Hepatocyte (in vitro differentiated cells): ENCODE measurements around the gene PCDHB11. TPM values are rescaled to one million over a fixed set of nuclear protein-coding genes. Genes with fewer than 3 reads are reported as not detected.
"Not testable (repeated sequence)": the region's sequence is repeated elsewhere in the genome, so short reads cannot be mapped to it uniquely, and the experiment has no call there.

ENCODE experiments used
- DNase-seq: peaks from one replicate; pipeline ENCODE4 v3.0.0-alpha.2; 2016; ENCODE audit warnings: low spot score
- H2AFZ ChIP-seq: fragments of 200-600 bp; sonication (generic); 2 replicates; pipeline ENCODE4 v1.6.0; 2016; ENCODE audit warnings: antibody characterized with exemption, mild to moderate bottlenecking
- H3K27ac ChIP-seq: fragments of 200-600 bp; sonication (generic); 2 replicates; pipeline ENCODE4 v1.5.1; 2016; ENCODE audit warnings: mild to moderate bottlenecking
- H3K27me3 ChIP-seq: fragments of 200-600 bp; sonication (generic); 2 replicates; pipeline ENCODE4 v1.6.1; 2016
- H3K36me3 ChIP-seq: fragments of 200-600 bp; sonication (generic); replicated peaks from 2 replicates; pipeline ENCODE4 v1.5.1; 2016; ENCODE audit warnings: low read depth; ENCODE audit not compliant: insufficient read depth
- H3K4me1 ChIP-seq: fragments of 200-600 bp; sonication (generic); 2 replicates; pipeline ENCODE4 v1.5.1; 2016; ENCODE audit warnings: mild to moderate bottlenecking, moderate library complexity; ENCODE audit not compliant: insufficient read depth
- H3K4me2 ChIP-seq: fragments of 200-600 bp; sonication (generic); 2 replicates; pipeline ENCODE4 v1.6.0; 2016
- H3K4me3 ChIP-seq: fragments of 200-600 bp; sonication (generic); 2 replicates; pipeline ENCODE4 v1.5.1; 2016; ENCODE audit warnings: mild to moderate bottlenecking
- H3K79me2 ChIP-seq: fragments of 200-600 bp; sonication (generic); 2 replicates; pipeline ENCODE4 v1.6.0; 2017; ENCODE audit warnings: mild to moderate bottlenecking
- H3K9me2 ChIP-seq: fragments of 200-600 bp; sonication (generic); replicated peaks from 2 replicates; pipeline ENCODE4 v1.6.0; 2017; ENCODE audit warnings: mild to moderate bottlenecking; ENCODE audit not compliant: insufficient read depth
- H3K9me3 ChIP-seq: fragments of 200-600 bp; sonication (generic); 2 replicates; pipeline ENCODE4 v1.5.1; 2016; ENCODE audit warnings: low read depth, mild to moderate bottlenecking
- H4K20me1 ChIP-seq: fragments of 200-600 bp; sonication (generic); 2 replicates; pipeline ENCODE4 v1.6.0; 2016; ENCODE audit warnings: mild to moderate bottlenecking; ENCODE audit not compliant: insufficient read depth, poor library complexity, severe bottlenecking
- EZH2 ChIP-seq: fragments of 200-600 bp; sonication (generic); IDR thresholded peaks from 2 replicates; pipeline ENCODE4 v1.6.1; 2016; ENCODE audit warnings: antibody characterized with exemption, mild to moderate bottlenecking, borderline replicate concordance
- EZH2phosphoT487 ChIP-seq: fragments of 200-600 bp; sonication (generic); IDR thresholded peaks from one replicate; pipeline ENCODE4 v1.6.1; 2018; ENCODE audit warnings: antibody characterized with exemption, mild to moderate bottlenecking, low read depth, moderate library complexity; ENCODE audit not compliant: unreplicated experiment, severe bottlenecking
- WGBS: methylation state at CpG from one replicate; pipeline ENCODE4 v1.1.6; 2016; ENCODE audit warnings: low lambda C conversion rate; ENCODE audit errors: missing lambda C conversion rate; 5-methylcytosine and 5-hydroxymethylcytosine counted together
- polyA plus RNA-seq: library from polyadenylated mRNA; unstranded; fragments of >200 nt; fragmentation: Nextera tagmentation; extraction: Ambion mirVana; gene quantifications from 2 replicates; pipeline ENCODE4 v1.2.1, GENCODE V29; 2016
- total RNA-seq: library from RNA; depleted of rRNA; stranded (reverse); fragments of >200 nt; gene quantifications from 2 replicates; pipeline ENCODE4 v1.2.3, GENCODE V29; 2014
- TF ChIP-seq, protein P1 (sequence below): fragments of 200-600 bp; sonication (generic); IDR thresholded peaks from 2 replicates; pipeline ENCODE4 v1.5.1; 2016; ENCODE audit warnings: antibody characterized with exemption, mild to moderate bottlenecking; ENCODE audit not compliant: poor library complexity

Gene PCDHB11
- total and polyA plus RNA-seq, 2 experiments from 2014 or later: 1.8 to 2.1 TPM

DNA sequence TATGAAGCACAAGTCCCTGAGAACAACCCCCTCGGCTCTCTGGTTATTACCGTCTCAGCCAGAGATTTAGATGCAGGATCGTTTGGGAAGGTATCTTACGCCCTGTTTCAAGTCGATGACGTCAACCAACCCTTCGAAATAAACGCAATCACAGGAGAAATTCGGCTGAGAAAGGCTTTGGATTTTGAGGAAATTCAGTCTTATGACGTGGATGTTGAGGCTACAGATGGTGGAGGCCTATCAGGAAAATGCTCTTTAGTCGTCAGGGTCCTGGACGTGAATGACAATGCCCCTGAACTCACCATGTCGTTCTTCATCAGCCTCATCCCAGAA is 48.5 kb upstream of the PCDHB11 start:
- Histone ChIP-seq H4K20me1 (no peaks in the 10 kb centered on the region), H3K9me2 (no peaks in the 10 kb centered on the region), H3K36me3 (no peaks in the 10 kb centered on the region), H3K4me3 (no peak overlapping the region), H3K27ac (no peak overlapping the region), H3K79me2 (no peaks in the 10 kb centered on the region), H3K27me3 (no peaks in the 10 kb centered on the region), H3K4me2 (no peak overlapping the region), H2AFZ (no peak overlapping the region), H3K4me1 (no peaks in the 10 kb centered on the region), H3K9me3 (peaks cover 14% of the 10 kb centered on the region)
- 94% methylated on average over 13 of the region's 13 CpGs for WGBS
- DNase-seq: no peak
- TF ChIP-seq, protein P1, sequence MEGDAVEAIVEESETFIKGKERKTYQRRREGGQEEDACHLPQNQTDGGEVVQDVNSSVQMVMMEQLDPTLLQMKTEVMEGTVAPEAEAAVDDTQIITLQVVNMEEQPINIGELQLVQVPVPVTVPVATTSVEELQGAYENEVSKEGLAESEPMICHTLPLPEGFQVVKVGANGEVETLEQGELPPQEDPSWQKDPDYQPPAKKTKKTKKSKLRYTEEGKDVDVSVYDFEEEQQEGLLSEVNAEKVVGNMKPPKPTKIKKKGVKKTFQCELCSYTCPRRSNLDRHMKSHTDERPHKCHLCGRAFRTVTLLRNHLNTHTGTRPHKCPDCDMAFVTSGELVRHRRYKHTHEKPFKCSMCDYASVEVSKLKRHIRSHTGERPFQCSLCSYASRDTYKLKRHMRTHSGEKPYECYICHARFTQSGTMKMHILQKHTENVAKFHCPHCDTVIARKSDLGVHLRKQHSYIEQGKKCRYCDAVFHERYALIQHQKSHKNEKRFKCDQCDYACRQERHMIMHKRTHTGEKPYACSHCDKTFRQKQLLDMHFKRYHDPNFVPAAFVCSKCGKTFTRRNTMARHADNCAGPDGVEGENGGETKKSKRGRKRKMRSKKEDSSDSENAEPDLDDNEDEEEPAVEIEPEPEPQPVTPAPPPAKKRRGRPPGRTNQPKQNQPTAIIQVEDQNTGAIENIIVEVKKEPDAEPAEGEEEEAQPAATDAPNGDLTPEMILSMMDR: no peak
- no peak for TF ChIP-seq EZH2phosphoT487
- no peak for TF ChIP-seq EZH2

DNA sequence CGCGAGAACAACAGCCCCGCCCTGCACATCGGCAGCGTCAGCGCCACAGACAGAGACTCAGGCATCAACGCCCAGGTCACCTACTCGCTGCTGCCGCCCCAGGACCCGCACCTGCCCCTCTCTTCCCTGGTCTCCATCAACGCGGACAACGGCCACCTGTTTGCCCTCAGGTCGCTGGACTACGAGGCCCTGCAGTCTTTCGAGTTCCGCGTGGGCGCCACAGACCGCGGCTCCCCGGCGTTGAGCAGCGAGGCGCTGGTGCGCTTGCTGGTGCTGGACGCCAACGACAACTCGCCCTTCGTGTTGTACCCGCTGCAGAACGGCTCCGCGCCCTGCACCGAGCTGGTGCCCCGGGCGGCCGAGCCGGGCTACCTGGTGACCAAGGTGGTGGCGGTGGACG is 47.8 kb upstream of the PCDHB11 start:
- not testable (repeated sequence) for H2AFZ ChIP-seq, H3K27me3 ChIP-seq, H3K9me2 ChIP-seq, H3K36me3 ChIP-seq, H3K79me2 ChIP-seq, H3K27ac ChIP-seq, H3K4me2 ChIP-seq, H3K4me3 ChIP-seq, DNase-seq, H4K20me1 ChIP-seq, H3K4me1 ChIP-seq
- H3K9me3 ChIP-seq: peaks cover 14% of the 10 kb centered on the region
- WGBS: 98% methylated on average over 24 of the region's 41 CpGs

DNA sequence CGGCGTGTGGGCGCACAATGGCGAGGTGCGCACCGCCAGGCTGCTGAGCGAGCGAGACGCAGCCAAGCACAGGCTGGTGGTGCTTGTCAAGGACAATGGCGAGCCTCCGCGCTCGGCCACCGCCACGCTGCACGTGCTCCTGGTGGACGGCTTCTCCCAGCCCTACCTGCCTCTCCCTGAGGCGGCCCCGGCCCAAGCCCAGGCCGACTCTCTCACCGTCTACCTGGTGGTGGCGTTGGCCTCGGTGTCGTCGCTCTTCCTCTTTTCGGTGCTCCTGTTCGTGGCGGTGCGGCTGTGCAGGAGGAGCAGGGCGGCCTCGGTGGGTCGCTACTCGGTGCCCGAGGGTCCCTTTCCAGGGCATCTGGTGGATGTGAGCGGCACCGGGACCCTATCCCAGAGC is 47.3 kb upstream of the PCDHB11 start:
- 100% methylated on average over 21 of the region's 36 CpGs for WGBS
- not testable (repeated sequence) for H2AFZ ChIP-seq

DNA sequence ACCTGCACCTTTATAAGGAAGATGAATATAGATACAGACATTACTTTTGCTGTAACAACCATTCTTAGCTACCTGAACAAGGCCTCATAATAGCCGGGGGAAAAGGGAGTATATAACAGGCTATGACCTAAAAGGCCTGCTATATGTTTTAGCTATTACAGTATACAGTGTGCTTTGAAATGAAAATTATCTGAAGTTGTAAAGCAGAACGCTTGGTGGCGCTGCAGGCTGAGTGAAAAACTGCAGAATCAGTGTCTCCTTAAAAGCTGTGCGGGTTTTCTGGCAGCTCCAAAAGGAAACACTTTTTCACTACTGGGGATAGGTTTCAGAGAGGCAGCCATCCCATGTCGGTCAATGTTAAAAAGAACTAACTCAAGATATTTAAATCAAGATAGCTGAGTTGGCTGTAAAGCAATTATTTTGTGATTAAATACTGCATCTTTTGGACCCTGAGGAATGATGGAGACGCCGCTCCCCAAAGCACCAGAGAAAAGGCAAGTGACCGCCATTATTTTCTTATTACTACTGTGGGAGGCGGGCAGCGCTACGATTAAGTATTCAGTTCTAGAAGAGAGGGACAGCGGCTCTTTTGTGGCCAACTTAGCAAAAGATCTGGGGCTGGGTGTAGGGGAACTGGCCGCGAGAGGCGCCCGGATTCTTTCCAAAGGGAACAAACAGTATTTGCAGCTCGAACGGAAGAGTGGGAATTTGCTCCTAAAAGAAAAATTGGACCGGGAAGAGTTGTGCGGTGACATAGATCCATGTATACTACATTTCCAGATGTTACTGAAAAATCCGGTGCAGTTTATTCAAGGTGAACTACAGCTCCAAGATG is 43.7 kb upstream of the PCDHB11 start:
- Histone ChIP-seq H3K4me1 (no peaks in the 10 kb centered on the region), H4K20me1 (no peaks in the 10 kb centered on the region), H3K4me3 (no peak overlapping the region), H3K9me2 (no peaks in the 10 kb centered on the region), H3K9me3 (peaks cover 10% of the 10 kb centered on the region), H3K36me3 (no peaks in the 10 kb centered on the region), H3K4me2 (no peak overlapping the region), H2AFZ (no peak overlapping the region), H3K27ac (no peak overlapping the region), H3K27me3 (no peaks in the 10 kb centered on the region), H3K79me2 (no peaks in the 10 kb centered on the region)
- WGBS: 85% methylated on average over 21 of the region's 21 CpGs
- DNase-seq: no peak
- no peak for TF ChIP-seq EZH2phosphoT487
- no peak for TF ChIP-seq EZH2
- TF ChIP-seq, protein P1: no peak

More for the DNA sequence above, 47.3 kb upstream of the PCDHB11 start:
- H3K4me3 ChIP-seq, H3K27me3 ChIP-seq, H3K79me2 ChIP-seq, H4K20me1 ChIP-seq, H3K9me2 ChIP-seq, DNase-seq, H3K36me3 ChIP-seq, H3K4me2 ChIP-seq, H3K27ac ChIP-seq, H3K4me1 ChIP-seq: not testable (repeated sequence)
- H3K9me3 ChIP-seq: peaks cover 14% of the 10 kb centered on the region

DNA sequence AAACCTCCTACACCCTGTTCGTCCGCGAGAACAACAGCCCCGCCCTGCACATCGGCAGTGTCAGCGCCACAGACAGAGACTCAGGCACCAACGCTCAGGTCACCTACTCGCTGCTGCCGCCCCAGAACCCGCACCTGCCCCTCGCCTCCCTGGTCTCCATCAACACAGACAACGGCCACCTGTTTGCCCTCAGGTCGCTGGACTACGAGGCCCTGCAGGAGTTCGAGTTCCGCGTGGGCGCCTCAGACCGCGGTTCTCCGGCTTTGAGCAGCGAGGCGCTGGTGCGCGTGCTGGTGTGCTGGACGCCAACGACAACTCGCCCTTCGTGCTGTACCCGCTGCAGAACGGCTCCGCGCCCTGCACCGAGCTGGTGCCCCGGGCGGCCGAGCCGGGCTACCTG is 42.1 kb upstream of the PCDHB11 start:
- 90% methylated on average over 35 of the region's 38 CpGs for WGBS
- H3K9me3 ChIP-seq, H3K4me2 ChIP-seq: not testable (repeated sequence)

DNA sequence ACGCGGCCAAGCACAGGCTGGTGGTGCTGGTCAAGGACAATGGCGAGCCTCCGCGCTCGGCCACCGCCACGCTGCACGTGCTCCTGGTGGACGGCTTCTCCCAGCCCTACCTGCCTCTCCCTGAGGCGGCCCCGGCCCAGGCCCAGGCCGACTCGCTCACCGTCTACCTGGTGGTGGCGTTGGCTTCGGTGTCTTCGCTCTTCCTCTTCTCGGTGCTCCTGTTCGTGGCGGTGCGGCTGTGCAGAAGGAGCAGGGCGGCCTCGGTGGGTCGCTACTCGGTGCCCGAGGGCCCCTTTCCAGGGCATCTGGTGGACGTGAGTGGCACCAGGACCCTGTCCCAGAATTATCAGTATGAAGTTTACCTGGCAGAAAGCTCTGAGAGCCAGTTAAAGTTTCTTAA is 41.5 kb upstream of the PCDHB11 start:
- H3K27me3 ChIP-seq, H3K27ac ChIP-seq, H3K79me2 ChIP-seq, H3K9me3 ChIP-seq, H3K4me2 ChIP-seq, H2AFZ ChIP-seq, H3K36me3 ChIP-seq, H4K20me1 ChIP-seq, DNase-seq, H3K4me1 ChIP-seq, H3K9me2 ChIP-seq, H3K4me3 ChIP-seq: not testable (repeated sequence)
- WGBS: 93% methylated on average over 17 of the region's 28 CpGs

More for the DNA sequence above, 42.1 kb upstream of the PCDHB11 start:
- not testable (repeated sequence) for H4K20me1 ChIP-seq, H3K27me3 ChIP-seq, H3K4me3 ChIP-seq, H3K4me1 ChIP-seq, H3K79me2 ChIP-seq, H3K36me3 ChIP-seq, DNase-seq, H2AFZ ChIP-seq, H3K27ac ChIP-seq, H3K9me2 ChIP-seq
